ENCODE data around the gene TUBB6. TPM values are rescaled to one million over a fixed set of nuclear protein-coding genes. Genes with fewer than 3 reads are reported as not detected.

TUBB6 gene
- total RNA-seq, 1 donor from 2014 or later, result 35.6 TPM

- Mint-ChIP-seq H3K4me1 (ENCODE audit: low read depth, unreplicated experiment) (peaks cover 32% of the 10 kb centered on the region), H3K4me3 (ENCODE audit: unreplicated experiment) (peak overlapping the region; percentile 41), H3K27ac (ENCODE audit: unreplicated experiment) (peak overlapping the region; percentile 53), H3K36me3 (ENCODE audit: unreplicated experiment) (peaks cover 12% of the 10 kb centered on the region), H3K27me3 (ENCODE audit: unreplicated experiment) (no peaks in the 10 kb centered on the region), H3K9me3 (ENCODE audit: unreplicated experiment) (peaks cover 5% of the 10 kb centered on the region)
- TF ChIP-seq CTCF (IDR thresholded peaks at IDR 0.05; ENCODE audit: partially characterized antibody, unreplicated experiment), result no peak
- DNase-seq, result no peak
Observed at GRCh38 chr18:12313530-12314245, 5.6 kb downstream of the TUBB6 start.

GRCh38 chr18:12314591-12315305 is 6.7 kb downstream of the TUBB6 start:
- DNase-seq, result no peak
- Mint-ChIP-seq H3K36me3 (ENCODE audit: unreplicated experiment) (peaks cover 12% of the 10 kb centered on the region), H3K4me3 (ENCODE audit: unreplicated experiment) (no peak overlapping the region), H3K9me3 (ENCODE audit: unreplicated experiment) (peaks cover 5% of the 10 kb centered on the region), H3K27ac (ENCODE audit: unreplicated experiment) (no peak overlapping the region), H3K4me1 (ENCODE audit: low read depth, unreplicated experiment) (peaks cover 28% of the 10 kb centered on the region), H3K27me3 (ENCODE audit: unreplicated experiment) (no peaks in the 10 kb centered on the region)
- TF ChIP-seq CTCF (IDR thresholded peaks at IDR 0.05; ENCODE audit: partially characterized antibody, unreplicated experiment), result no peak

GRCh38 chr18:12315490-12315889 is 7.4 kb downstream of the TUBB6 start:
- Mint-ChIP-seq H3K4me1 (ENCODE audit: low read depth, unreplicated experiment) (peaks cover 27% of the 10 kb centered on the region), H3K27me3 (ENCODE audit: unreplicated experiment) (no peaks in the 10 kb centered on the region), H3K4me3 (ENCODE audit: unreplicated experiment) (no peak overlapping the region), H3K9me3 (ENCODE audit: unreplicated experiment) (peaks cover 5% of the 10 kb centered on the region), H3K27ac (ENCODE audit: unreplicated experiment) (no peak overlapping the region), H3K36me3 (ENCODE audit: unreplicated experiment) (peaks cover 12% of the 10 kb centered on the region)
- no peak for TF ChIP-seq CTCF (IDR thresholded peaks at IDR 0.05; ENCODE audit: partially characterized antibody, unreplicated experiment)
- no peak for DNase-seq

DNA sequence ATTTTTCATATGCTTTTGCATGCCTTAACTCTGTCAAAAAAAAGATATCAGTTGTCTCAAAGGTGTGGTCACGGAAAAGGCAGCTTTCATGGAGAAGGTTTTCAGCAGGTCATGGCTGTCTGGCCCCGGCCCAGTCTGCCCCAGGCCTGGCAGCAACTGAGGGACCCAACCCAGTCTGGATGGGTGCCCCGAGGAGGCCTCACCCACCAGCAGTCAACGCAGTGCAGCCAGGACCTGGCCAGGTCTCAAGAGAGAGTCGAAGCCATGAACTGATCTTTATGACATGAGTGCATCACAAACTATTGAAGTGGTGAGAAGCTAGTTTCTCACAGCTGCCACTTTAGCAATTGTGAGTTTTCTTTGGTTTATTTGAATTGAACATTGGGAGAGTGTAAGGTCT is 7.9 kb downstream of the TUBB6 start:
- Mint-ChIP-seq H3K27me3 (ENCODE audit: unreplicated experiment) (no peaks in the 10 kb centered on the region), H3K36me3 (ENCODE audit: unreplicated experiment) (peaks cover 7% of the 10 kb centered on the region), H3K4me1 (ENCODE audit: low read depth, unreplicated experiment) (peaks cover 29% of the 10 kb centered on the region), H3K4me3 (ENCODE audit: unreplicated experiment) (no peak overlapping the region), H3K9me3 (ENCODE audit: unreplicated experiment) (peaks cover 4% of the 10 kb centered on the region), H3K27ac (ENCODE audit: unreplicated experiment) (no peak overlapping the region)
- no peak for TF ChIP-seq CTCF (IDR thresholded peaks at IDR 0.05; ENCODE audit: partially characterized antibody, unreplicated experiment)
- DNase-seq, result no peak
